Peyer's patch (tissue), 4 donors: ENCODE measurements around the gene MORF4L1.

ENCODE experiments used
- POLR2A ChIP-seq, 2 donors: fragments of 450-650 bp; IDR thresholded peaks; one replicate each; pipeline ENCODE4 v1.5.1; 2017; ENCODE audit warnings: antibody characterized with exemption in 2 of 2, mild to moderate bottlenecking in 2 of 2, moderate library complexity in 2 of 2
- TF ChIP-seq, protein P1 (sequence below), 6 experiments: fragments of 450-650 bp in 4 of 6; fragments of 200-600 bp in 2 of 6; sonication (generic) in 1 of 6; IDR thresholded peaks; one replicate each; pipeline ENCODE4 v1.5.1; 2017 to 2019; ENCODE audit warnings: antibody characterized with exemption in 6 of 6, mild to moderate bottlenecking in 3 of 6, moderate library complexity in 1 of 6

- TF ChIP-seq, protein P1, sequence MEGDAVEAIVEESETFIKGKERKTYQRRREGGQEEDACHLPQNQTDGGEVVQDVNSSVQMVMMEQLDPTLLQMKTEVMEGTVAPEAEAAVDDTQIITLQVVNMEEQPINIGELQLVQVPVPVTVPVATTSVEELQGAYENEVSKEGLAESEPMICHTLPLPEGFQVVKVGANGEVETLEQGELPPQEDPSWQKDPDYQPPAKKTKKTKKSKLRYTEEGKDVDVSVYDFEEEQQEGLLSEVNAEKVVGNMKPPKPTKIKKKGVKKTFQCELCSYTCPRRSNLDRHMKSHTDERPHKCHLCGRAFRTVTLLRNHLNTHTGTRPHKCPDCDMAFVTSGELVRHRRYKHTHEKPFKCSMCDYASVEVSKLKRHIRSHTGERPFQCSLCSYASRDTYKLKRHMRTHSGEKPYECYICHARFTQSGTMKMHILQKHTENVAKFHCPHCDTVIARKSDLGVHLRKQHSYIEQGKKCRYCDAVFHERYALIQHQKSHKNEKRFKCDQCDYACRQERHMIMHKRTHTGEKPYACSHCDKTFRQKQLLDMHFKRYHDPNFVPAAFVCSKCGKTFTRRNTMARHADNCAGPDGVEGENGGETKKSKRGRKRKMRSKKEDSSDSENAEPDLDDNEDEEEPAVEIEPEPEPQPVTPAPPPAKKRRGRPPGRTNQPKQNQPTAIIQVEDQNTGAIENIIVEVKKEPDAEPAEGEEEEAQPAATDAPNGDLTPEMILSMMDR (IDR thresholded peaks at IDR 0.05) = no peak
- TF ChIP-seq POLR2A (IDR thresholded peaks at IDR 0.05) = no peak
Observed at GRCh38 chr15:78933187-78933822, 60.6 kb downstream of the MORF4L1 start.
